Hematopoietic multipotent progenitor cell treated with erythropoietin and hydrocortisone succinate and interleukin-3 and kit ligand, for 8 days (in vitro differentiated cells): Measurements from ENCODE around the gene HFE.
A peak's percentile ranks its signal among the peaks of the same experiment; 100 is the strongest.
"Not testable (repeated sequence)": the region's sequence is repeated elsewhere in the genome, so short reads cannot be mapped to it uniquely, and the experiment has no call there.

Experiments used
- DNase-seq: peaks from one replicate; pipeline ENCODE4 v3.0.0-alpha.2; 2015

Gene HFE

GRCh38 chr6:26064619-26065257 lies 22.5 kb upstream of the HFE start:
- peak; percentile 83 for DNase-seq

DNA sequence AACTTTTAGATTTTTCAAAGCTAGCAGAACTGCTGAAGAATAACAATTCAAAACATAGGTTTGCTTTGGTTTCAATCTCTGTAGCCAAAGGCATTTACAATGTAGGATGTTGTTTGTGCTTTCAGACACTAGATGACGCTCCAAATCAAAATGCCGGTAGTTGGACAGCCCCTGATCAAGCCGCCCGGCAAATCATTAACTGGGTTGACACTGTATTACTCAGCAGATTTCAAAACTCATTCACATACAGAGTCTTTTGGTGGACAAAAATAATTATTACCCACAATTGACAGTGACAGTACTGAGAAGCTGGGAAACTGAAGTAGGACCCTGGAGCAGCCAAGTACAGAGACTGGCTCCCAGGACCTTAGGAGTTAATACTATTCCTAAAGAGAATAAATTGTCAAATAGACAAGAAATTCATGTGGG lies 21.3 kb upstream of the HFE start:
- peak; percentile 91 for DNase-seq

DNA sequence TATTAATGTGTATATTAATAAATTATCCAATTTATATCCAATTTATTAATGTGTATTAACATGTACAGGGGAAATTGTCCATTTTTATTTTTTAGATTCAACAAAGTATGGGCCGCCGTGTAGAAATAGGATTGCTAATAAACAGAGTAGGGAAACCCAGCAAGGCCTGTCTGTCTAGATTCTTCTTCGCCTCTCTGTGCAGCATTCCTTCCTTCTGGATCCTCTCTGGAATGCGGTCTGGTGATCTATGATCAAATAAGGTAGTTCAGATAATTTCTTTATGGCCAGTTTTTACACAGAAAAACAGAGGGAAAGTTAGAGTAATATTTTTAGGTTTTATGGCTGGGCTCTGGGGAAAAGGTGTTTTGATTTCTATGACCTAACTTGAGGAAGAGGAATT lies 19.9 kb upstream of the HFE start:
- no peak for DNase-seq

DNA sequence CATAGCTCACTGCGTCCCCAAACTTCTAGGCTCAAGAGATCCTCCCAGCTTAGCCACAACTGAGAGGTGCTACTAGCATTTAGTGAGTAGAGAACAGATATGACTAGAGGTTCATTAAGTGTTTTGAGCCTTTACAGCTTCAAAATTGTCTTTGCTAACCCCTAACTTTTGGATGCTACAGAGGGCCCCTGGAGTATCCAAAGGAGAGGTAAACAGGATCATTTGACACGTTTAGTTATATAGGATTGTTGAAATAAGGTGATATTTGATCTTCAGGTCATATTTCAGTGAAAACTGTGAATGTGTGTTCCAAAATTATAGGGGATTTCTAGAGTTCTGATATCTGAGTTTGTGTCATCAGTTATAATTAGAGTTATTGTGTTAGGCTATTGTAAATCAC lies 19.2 kb upstream of the HFE start:
- DNase-seq: no peak

GRCh38 chr6:26071135-26071534 lies 16.1 kb upstream of the HFE start:
- peak; percentile 67 for DNase-seq

DNA sequence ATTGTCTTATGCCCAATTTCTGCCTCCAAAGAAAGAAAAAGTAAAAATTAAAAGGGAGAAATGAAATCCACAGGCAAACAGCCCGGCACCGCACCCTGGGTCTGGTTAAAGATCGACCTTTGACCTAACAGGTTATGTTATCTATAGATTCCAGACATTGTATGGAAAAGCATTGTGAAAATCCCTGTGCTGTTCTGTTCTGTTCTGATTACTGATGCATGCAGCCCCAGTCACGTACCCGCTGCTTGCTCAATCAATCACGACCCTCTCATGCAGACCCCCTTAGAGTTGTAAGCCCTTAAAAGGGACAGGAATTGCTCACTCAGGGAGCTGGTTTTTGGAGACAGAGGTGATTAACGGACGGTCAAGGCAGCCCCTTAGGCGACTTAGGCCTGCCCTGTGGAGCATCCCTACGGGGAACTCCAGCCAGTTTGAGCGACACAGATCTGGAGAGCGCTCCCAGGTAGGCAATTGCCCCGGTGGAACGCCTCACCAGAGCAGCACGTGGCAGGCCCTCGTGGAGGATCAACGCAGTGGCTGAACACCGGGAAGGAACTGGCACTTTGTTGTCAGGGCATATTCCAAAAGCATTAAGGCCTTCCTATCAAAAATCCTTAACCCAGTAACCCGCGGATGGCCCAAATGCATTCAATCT lies 12.0 kb upstream of the HFE start:
- no peak for DNase-seq

DNA sequence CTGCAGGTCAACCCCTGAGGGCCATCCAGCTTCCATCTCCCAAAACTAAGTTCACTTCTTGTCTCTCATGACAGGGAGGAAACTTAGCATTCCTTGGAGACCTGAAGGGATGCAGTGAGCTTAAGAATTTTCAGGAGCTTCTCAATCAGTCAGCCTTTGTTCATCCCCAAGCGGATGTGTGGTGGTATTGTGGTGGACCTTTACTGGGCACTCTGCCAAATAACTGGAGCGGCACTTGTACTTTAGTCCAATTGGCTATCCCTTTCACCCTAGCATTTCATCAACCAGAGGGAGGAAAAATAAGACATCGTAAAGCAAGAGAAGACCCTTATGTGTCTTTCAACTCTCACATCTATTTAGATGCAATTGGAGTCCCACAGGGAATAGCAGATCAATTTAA lies 9.2 kb upstream of the HFE start:
- not testable (repeated sequence) for DNase-seq

GRCh38 chr6:26081096-26081495 lies 6.1 kb upstream of the HFE start:
- not testable (repeated sequence) for DNase-seq

DNA sequence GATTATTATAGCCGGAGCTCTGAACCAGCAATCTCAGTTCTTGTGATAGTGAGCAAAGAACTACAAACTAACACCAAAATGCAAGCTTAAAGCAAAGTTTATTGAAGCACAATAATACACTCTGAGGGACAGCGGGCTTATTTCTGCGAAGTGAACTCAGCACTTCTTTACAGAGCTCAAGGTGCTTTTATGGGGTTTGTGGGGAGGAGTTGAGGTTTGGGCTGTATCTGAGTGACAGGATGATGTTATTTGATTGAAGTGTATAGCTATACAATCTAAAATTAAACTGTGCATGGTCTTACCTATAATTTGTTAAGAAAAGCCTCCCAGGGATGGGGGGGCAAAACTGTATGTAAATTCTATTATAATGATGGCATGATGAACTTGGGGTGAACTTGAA lies 1.0 kb upstream of the HFE start:
- DNase-seq: no peak

GRCh38 chr6:26088344-26088743 lies 1.1 kb downstream of the HFE start:
- no peak for DNase-seq

- no peak for DNase-seq
Observed at GRCh38 chr6:26089272-26089671, 2.0 kb downstream of the HFE start.

DNA sequence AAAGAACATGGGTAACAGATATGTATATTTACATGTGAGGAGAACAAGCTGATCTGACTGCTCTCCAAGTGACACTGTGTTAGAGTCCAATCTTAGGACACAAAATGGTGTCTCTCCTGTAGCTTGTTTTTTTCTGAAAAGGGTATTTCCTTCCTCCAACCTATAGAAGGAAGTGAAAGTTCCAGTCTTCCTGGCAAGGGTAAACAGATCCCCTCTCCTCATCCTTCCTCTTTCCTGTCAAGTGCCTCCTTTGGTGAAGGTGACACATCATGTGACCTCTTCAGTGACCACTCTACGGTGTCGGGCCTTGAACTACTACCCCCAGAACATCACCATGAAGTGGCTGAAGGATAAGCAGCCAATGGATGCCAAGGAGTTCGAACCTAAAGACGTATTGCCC lies 5.2 kb downstream of the HFE start:
- DNase-seq: no peak

DNA sequence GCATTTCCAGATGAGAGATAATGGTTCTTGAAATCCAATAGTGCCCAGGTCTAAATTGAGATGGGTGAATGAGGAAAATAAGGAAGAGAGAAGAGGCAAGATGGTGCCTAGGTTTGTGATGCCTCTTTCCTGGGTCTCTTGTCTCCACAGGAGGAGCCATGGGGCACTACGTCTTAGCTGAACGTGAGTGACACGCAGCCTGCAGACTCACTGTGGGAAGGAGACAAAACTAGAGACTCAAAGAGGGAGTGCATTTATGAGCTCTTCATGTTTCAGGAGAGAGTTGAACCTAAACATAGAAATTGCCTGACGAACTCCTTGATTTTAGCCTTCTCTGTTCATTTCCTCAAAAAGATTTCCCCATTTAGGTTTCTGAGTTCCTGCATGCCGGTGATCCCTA lies 6.8 kb downstream of the HFE start:
- DNase-seq: no peak

GRCh38 chr6:26097268-26097875 lies 10.1 kb downstream of the HFE start:
- DNase-seq: peak; percentile 81

GRCh38 chr6:26103141-26103769 lies 16.0 kb downstream of the HFE start:
- no peak for DNase-seq

DNA sequence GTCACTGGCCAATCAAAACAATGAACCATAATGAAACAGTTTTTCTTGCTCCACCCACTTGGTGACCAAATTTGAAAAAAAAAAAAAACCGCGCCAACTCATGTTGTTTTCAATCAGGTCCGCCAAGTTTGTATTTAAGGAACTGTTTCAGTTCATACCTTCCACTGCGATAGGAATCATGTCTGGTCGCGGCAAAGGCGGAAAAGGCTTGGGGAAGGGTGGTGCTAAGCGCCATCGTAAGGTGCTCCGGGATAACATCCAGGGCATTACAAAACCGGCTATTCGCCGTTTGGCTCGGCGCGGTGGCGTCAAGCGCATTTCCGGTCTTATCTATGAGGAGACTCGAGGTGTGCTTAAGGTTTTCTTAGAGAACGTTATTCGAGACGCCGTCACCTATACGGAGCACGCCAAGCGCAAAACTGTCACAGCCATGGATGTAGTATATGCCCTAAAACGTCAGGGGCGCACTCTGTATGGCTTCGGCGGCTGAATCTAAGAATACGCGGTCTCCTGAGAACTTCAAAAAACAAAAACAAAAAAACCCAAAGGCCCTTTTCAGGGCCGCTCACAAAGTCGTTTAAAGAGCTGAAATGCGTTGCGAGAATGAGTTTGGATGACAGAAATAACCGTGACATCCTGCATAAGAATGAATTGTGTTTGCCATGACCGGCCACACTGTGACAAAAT lies 16.7 kb downstream of the HFE start:
- peak; percentile 98 for DNase-seq

GRCh38 chr6:26104457-26105108 lies 17.4 kb downstream of the HFE start:
- peak; percentile 62 for DNase-seq

DNA sequence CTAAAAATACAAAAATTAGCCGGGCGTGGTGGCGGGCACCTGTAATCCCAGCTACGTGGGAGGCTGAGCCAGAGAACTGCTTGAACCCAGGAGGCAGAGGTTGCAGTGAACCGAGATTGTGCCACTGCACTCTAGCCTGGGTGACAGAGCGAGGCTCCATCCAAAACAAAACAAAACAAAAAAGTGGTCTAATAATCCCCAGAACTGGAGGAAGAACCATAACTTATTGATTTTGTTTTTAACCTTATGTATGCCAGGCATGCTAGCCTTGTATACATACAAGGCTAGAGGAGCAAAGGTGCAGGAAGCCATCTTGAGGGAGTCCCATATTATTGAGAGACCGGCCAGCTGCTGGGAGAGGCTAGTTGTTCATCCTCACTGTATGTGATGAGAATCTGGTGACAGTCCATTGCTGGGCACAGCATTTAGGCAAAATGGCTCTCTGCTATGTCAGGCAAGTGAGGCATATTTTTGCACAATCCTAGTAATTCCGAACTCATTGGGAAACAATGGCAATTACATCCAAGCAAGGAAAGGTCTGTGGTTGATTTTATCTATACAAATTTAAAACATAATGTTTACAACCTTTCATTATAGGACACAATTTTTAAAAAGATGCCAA lies 18.0 kb downstream of the HFE start:
- no peak for DNase-seq

GRCh38 chr6:26105842-26106241 lies 18.6 kb downstream of the HFE start:
- DNase-seq: no peak

DNA sequence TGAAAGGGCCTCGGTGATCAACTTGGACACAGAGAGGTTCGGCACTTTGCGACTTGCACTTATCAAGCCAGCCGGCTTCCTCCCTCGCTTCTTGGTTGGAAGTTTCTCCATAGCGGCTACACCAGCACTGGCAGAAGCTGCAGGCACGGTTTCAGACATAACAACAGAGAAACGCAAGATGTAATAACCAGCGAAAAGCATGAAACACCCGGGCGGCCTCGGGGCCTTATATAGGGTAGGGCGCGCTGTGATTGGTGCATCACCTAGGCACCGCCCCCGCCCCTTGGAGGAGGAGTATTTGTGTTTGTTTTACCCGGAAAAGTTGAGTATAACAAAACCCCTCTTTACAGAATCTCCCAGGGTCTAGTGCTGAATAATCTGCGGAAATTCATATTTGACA lies 20.7 kb downstream of the HFE start:
- DNase-seq: no peak

GRCh38 chr6:26109772-26110171 lies 22.5 kb downstream of the HFE start:
- DNase-seq: no peak

DNA sequence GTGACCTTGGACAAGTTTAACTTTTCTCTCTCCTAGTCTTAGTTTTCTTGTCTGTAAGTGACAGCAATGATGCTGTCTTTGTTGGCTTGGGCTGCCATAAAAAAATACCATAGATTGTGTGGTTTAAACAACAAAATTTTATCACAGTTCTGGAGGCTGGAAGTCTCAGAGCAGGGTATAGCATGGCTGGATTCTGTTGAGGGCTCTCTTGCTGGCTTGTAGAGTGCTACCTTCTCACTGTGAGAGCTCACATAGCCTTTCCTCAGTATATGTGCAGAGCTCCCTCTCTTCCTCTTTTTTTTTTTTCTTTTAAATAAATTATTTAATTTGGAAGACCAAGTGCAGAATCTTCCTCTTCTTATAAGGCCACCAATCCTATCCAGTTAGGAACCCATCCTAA lies 26.3 kb downstream of the HFE start:
- no peak for DNase-seq
